GM18526 (cell line): ENCODE data around the gene CTNS.

Source experiments
- POLR2A ChIP-seq: IDR thresholded peaks from 3 replicates; pipeline ENCODE4 v1.6.1; 2011; ENCODE audit not compliant: insufficient read length; ENCODE audit errors: extremely low read depth

The CTNS gene

DNA sequence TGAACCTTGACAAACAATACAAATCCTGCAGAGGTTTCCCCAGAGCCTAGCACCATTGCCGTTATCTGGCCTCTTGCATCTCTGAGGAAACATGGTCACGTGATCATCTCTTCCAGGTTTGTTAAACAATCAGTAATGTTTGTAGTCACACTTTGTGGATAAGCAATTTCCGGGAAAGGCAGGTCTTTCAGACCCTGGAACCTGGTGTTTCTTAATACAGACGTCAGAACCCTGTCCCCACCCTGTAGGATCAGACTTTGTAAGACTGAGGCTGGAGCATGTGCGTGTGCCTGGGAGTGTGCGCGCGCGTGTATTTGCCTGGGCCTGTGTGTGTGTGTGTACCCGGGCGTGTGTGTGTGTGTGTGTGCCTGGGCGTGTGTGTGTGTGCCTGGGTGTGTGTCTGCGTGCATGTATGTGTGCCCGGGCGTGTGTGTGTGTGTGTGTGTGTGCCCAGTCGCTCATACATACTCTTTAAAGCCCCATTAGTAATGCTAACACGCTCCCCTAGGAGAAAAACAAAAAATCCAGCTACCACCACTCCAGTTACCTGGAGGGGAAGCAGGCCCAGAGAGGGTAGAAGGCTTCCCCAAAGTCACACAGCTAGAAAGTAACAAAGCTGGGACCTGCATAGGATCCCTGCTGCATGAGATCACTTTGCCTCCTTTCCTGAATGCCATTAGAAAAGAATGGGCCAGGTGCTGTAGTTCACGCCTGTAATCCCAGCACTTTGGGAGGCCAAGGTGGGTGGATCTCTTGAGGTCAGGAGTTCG, 5.3 kb downstream of the CTNS start:
- TF ChIP-seq POLR2A: no peak

GRCh38 chr17:3643889-3644349, 7.4 kb downstream of the CTNS start:
- no peak for TF ChIP-seq POLR2A

DNA sequence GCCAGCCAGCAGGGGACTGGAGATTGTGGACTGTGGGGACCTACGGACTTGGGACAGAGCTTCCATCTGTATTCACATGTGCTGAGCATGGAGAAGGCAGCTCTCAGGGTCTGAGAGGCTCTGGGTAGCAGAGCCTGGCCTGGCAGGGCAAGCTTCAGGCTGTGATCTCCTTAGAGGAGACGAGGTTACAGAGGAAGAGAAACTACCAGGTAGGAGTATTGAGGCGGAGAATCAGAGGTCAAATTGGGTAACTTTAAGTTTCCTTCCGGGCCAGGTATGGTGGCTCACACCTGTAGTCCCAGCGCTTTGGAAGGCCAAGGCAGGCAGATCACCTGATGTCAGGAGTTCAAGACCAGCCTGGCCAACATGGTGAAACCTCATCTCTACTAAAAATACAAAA, 8.8 kb downstream of the CTNS start:
- TF ChIP-seq POLR2A: no peak

- TF ChIP-seq POLR2A: no peak
Observed at GRCh38 chr17:3647251-3647650, 10.7 kb downstream of the CTNS start.

GRCh38 chr17:3647769-3648555, 11.4 kb downstream of the CTNS start:
- TF ChIP-seq POLR2A: no peak

DNA sequence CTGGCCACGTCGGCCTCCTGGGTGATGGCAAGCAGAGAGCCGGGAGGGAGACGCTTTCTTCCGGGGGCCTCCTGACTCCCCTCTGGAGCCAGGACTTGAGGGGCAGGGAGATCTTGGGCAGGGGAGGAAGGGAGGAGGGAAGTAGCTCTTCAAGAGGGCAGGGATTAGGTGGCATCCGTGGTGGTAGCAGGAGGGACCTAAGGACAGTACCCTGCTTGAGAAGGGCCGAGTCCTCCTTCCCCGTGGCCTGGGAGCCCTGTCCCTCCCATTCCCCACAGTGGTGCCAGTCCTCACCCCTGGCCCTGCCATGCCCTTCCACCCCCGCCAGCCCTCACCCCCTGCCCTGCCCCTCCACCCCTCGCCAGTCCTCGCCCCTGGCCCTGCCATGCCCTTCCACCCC, 19.2 kb downstream of the CTNS start:
- TF ChIP-seq POLR2A: no peak

- TF ChIP-seq POLR2A: no peak
Observed at GRCh38 chr17:3656353-3656752, 19.8 kb downstream of the CTNS start.

- TF ChIP-seq POLR2A: no peak
Observed at GRCh38 chr17:3656755-3657587, 20.4 kb downstream of the CTNS start.

- TF ChIP-seq POLR2A: no peak
Observed at GRCh38 chr17:3657588-3657869, 21.0 kb downstream of the CTNS start.

GRCh38 chr17:3657874-3658783, 21.6 kb downstream of the CTNS start:
- TF ChIP-seq POLR2A: no peak

- no peak for TF ChIP-seq POLR2A
Observed at GRCh38 chr17:3658784-3659449, 22.4 kb downstream of the CTNS start.

DNA sequence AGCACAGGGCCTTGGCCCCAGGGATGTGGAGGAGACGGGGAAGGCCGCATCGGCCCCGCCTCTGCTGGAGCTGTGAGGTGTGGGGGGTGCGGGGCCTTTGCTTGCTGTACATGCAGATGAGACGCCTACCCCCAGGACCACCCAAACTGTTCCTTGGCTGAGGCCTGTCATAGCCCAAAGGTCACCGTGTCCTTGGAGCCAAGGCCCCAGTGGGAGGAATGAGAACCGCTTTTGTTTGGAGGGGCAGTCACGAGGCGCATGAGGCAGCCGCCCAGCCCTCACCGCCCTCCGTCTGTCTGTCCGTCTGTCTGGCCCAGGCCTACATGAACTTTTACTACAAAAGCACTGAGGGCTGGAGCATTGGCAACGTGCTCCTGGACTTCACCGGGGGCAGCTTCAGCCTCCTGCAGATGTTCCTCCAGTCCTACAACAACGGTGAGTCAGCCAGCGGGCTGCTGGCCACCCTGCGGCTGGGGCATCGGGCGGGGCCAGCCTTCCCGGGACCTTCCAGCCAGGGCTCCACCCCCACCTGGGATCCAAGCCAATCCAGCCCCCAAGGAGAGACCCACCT, 23.1 kb downstream of the CTNS start:
- TF ChIP-seq POLR2A: no peak

DNA sequence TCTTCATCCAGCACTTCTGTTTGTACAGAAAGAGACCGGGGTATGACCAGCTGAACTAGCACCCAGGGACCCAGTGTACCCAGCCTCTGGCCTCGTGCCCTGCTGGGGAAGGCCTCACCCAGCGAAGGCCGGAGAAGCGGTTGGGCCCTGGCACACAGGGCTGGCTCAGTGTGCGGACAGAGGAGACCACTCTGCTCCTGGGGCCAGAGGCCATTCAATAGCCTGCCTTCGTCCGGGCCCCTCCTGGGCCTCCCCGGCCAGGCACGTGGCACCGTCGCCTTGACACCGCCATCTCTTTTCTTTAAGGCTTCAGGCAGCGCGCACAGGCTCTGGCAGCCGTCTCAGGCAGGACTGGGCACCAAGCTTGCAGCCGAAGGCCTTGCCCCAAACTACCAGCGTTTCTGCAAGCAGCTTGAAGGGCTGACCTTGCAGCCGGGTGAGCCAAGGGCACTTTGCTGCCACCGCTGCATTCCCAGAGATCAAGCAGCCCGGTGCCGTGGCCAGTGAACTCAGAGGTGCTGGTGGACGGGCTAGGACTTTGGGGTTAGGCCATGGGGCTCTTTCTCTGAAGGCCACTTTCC, 23.8 kb downstream of the CTNS start:
- no peak for TF ChIP-seq POLR2A

DNA sequence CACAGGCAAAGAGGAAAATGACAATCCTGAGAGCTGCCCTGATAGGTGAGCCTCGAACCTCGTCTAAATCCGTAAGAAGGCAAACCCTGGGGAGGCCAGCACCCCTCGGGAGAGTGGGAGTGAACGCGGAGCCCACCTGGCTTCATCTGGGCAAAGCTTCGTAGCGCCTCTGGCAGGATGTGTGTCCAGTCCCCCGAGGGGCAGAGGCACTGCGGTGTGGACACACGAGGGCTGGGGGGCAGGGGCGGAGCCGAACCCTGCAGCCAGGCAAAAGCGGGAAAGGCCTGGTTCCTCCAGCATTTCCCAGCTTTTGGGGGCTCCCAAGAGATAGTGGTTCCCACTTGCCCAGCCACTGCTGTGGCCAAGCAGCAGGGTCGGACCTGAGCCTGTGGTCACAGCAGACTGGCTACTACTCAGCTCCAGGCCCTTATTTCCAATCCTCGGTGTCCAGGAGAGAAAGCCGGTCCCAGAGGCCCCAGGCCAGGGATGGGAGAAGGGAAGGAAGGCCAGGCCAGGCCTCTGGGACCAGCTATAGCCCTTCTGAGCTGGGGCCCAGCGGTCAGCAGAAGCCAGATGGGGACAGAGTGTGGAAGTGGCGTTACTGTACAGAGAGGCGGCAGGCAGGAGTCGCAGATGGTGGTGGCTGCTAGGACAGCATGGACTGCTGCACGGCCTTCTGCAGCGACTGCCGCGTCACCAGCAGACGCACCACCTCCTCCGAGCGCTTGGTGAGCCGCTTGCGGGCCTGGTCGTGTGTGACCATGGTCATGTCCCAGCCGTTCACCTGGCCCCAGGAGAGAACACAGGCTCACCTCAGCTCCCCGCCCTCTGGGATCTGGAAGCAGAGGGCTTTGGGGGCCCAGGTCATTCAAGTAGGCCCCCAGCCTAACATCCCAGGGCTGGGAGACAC, 26.8 kb downstream of the CTNS start:
- TF ChIP-seq POLR2A: no peak
